Fibroblast of upper back skin (primary cell): Measurements from ENCODE around the gene TMTC1.

Experiments
- DNase-seq: peaks from one replicate; pipeline ENCODE4 v3.0.0-alpha.2; 2013

The TMTC1 gene

GRCh38 chr12:29738365-29738764 lies 45.4 kb downstream of the TMTC1 start:
- no peak for DNase-seq

- DNase-seq: no peak
Measured at GRCh38 chr12:29737644-29738043, 46.1 kb downstream of the TMTC1 start.

GRCh38 chr12:29735604-29736003 lies 48.1 kb downstream of the TMTC1 start:
- no peak for DNase-seq

GRCh38 chr12:29734734-29735133 lies 49.0 kb downstream of the TMTC1 start:
- DNase-seq: no peak

GRCh38 chr12:29734305-29734704 lies 49.4 kb downstream of the TMTC1 start:
- DNase-seq: no peak

GRCh38 chr12:29733501-29733900 lies 50.2 kb downstream of the TMTC1 start:
- DNase-seq: no peak

- no peak for DNase-seq
Measured at GRCh38 chr12:29733060-29733459, 50.7 kb downstream of the TMTC1 start.

- no peak for DNase-seq
Measured at GRCh38 chr12:29732593-29732992, 51.1 kb downstream of the TMTC1 start.

GRCh38 chr12:29732191-29732590 lies 51.6 kb downstream of the TMTC1 start:
- no peak for DNase-seq

GRCh38 chr12:29731591-29731990 lies 52.2 kb downstream of the TMTC1 start:
- DNase-seq: no peak

GRCh38 chr12:29730481-29730880 lies 53.3 kb downstream of the TMTC1 start:
- no peak for DNase-seq

GRCh38 chr12:29728030-29728429 lies 55.7 kb downstream of the TMTC1 start:
- DNase-seq: no peak

GRCh38 chr12:29726741-29727348 lies 56.9 kb downstream of the TMTC1 start:
- DNase-seq: no peak

GRCh38 chr12:29726321-29726692 lies 57.4 kb downstream of the TMTC1 start:
- no peak for DNase-seq

GRCh38 chr12:29725587-29726320 lies 58.0 kb downstream of the TMTC1 start:
- DNase-seq: peak; percentile 28

GRCh38 chr12:29722164-29722563 lies 61.6 kb downstream of the TMTC1 start:
- no peak for DNase-seq

- DNase-seq: no peak
Measured at GRCh38 chr12:29719381-29719780, 64.4 kb downstream of the TMTC1 start.

GRCh38 chr12:29717540-29718100 lies 66.1 kb downstream of the TMTC1 start:
- DNase-seq: no peak

- no peak for DNase-seq
Measured at GRCh38 chr12:29714966-29715365, 68.8 kb downstream of the TMTC1 start.

GRCh38 chr12:29713729-29714128 lies 70.0 kb downstream of the TMTC1 start:
- no peak for DNase-seq

GRCh38 chr12:29711381-29711780 lies 72.4 kb downstream of the TMTC1 start:
- no peak for DNase-seq

GRCh38 chr12:29710104-29710503 lies 73.6 kb downstream of the TMTC1 start:
- DNase-seq: no peak

GRCh38 chr12:29709496-29710040 lies 74.2 kb downstream of the TMTC1 start:
- no peak for DNase-seq

- no peak for DNase-seq
Measured at GRCh38 chr12:29709054-29709453, 74.7 kb downstream of the TMTC1 start.
